Activated naive CD4-positive, alpha-beta T cell treated with Interleukin-2 at 50 U/mL for 16 hours (primary cell): ENCODE data around the gene ARL8B.

Experiments used
- DNase-seq: peaks from one replicate; pipeline ENCODE4 v3.0.0-alpha.2; 2020

Gene ARL8B

GRCh38 chr3:5217824-5218595 is 95.9 kb downstream of the ARL8B start:
- no peak for DNase-seq

GRCh38 chr3:5218815-5219214 is 96.7 kb downstream of the ARL8B start:
- DNase-seq = no peak

- DNase-seq = no peak
Measured at GRCh38 chr3:5219216-5219615, 97.1 kb downstream of the ARL8B start.

- no peak for DNase-seq
Measured at GRCh38 chr3:5220193-5220592, 98.1 kb downstream of the ARL8B start.

GRCh38 chr3:5220667-5221431 is 98.8 kb downstream of the ARL8B start:
- DNase-seq = no peak

GRCh38 chr3:5221701-5222100 is 99.6 kb downstream of the ARL8B start:
- DNase-seq = no peak

- DNase-seq = no peak
Measured at GRCh38 chr3:5222283-5223005, 100.4 kb downstream of the ARL8B start.

- no peak for DNase-seq
Measured at GRCh38 chr3:5226783-5227182, 104.7 kb downstream of the ARL8B start.

GRCh38 chr3:5227812-5228211 is 105.7 kb downstream of the ARL8B start:
- DNase-seq = no peak

- DNase-seq = no peak
Measured at GRCh38 chr3:5229414-5229813, 107.3 kb downstream of the ARL8B start.
